Neural progenitor cell (in vitro differentiated cells): Measurements from ENCODE around the gene FBXL19. TPM values are rescaled to one million over a fixed set of nuclear protein-coding genes. Genes with fewer than 3 reads are reported as not detected.

ENCODE experiments used
- DNase-seq: peaks from one replicate; pipeline ENCODE4 v3.0.0-alpha.2; 2016; ENCODE audit warnings: low spot score
- H2AFZ ChIP-seq: fragments of 200-600 bp; sonication (generic); replicated peaks from 2 replicates; pipeline ENCODE4 v1.6.1; 2016; ENCODE audit warnings: antibody characterized with exemption
- H3F3A ChIP-seq: fragments of 200-600 bp; sonication (generic); 2 replicates; pipeline ENCODE4 v1.6.1; 2016; ENCODE audit warnings: antibody characterized with exemption, low read depth
- H3K27ac ChIP-seq: fragments of 200-600 bp; sonication (generic); 2 replicates; pipeline ENCODE4 v1.5.1; 2016; ENCODE audit warnings: mild to moderate bottlenecking
- H3K27me3 ChIP-seq: fragments of 200-600 bp; sonication (generic); 2 replicates; pipeline ENCODE4 v1.6.1; 2016; ENCODE audit warnings: mild to moderate bottlenecking, moderate library complexity
- H3K36me3 ChIP-seq: fragments of 200-600 bp; sonication (generic); 2 replicates; pipeline ENCODE4 v1.5.1; 2016
- H3K4me1 ChIP-seq: fragments of 200-600 bp; sonication (generic); 2 replicates; pipeline ENCODE4 v1.6.1; 2016; ENCODE audit warnings: mixed run types
- H3K4me2 ChIP-seq: fragments of 200-600 bp; sonication (generic); 2 replicates; pipeline ENCODE4 v1.6.1; 2016
- H3K4me3 ChIP-seq: fragments of 200-600 bp; sonication (generic); 2 replicates; pipeline ENCODE4 v1.5.1; 2016
- H3K79me2 ChIP-seq: fragments of 200-600 bp; sonication (generic); 2 replicates; pipeline ENCODE4 v1.6.1; 2016; ENCODE audit warnings: low read depth
- H3K9ac ChIP-seq: fragments of 200-600 bp; sonication (generic); 2 replicates; pipeline ENCODE4 v1.6.1; 2016
- H3K9me3 ChIP-seq: fragments of 200-600 bp; sonication (generic); 2 replicates; pipeline ENCODE4 v1.5.1; 2016; ENCODE audit warnings: low read depth
- H4K20me1 ChIP-seq: fragments of 200-600 bp; sonication (generic); 2 replicates; pipeline ENCODE4 v1.6.1; 2016; ENCODE audit warnings: low read depth
- H3K27ac Mint-ChIP-seq: 3 replicates; pipeline ENCODE4 v1.8.0; 2021; ENCODE audit warnings: mixed read lengths
- H3K27me3 Mint-ChIP-seq: 2 replicates; pipeline ENCODE4 v1.8.0; 2022; ENCODE audit warnings: low read depth, mild to moderate bottlenecking, inconsistent platforms, moderate library complexity, mixed read lengths; ENCODE audit not compliant: insufficient read depth
- H3K36me3 Mint-ChIP-seq: 3 replicates; pipeline ENCODE4 v1.8.0; 2021; ENCODE audit warnings: mixed read lengths
- H3K4me1 Mint-ChIP-seq: 3 replicates; pipeline ENCODE4 v1.8.0; 2021; ENCODE audit warnings: mixed read lengths
- H3K4me3 Mint-ChIP-seq: 3 replicates; pipeline ENCODE4 v1.8.0; 2021; ENCODE audit warnings: mild to moderate bottlenecking, moderate library complexity, mixed read lengths
- H3K9me3 Mint-ChIP-seq: 3 replicates; pipeline ENCODE4 v1.8.0; 2020; ENCODE audit warnings: mixed read lengths
- EZH2 ChIP-seq: fragments of 200-600 bp; sonication (generic); IDR thresholded peaks from 2 replicates; pipeline ENCODE4 v1.6.1; 2017; ENCODE audit warnings: antibody characterized with exemption, mild to moderate bottlenecking, moderate library complexity
- EZH2phosphoT487 ChIP-seq: fragments of 200-600 bp; sonication (generic); IDR thresholded peaks from 2 replicates; pipeline ENCODE4 v1.6.1; 2017; ENCODE audit warnings: antibody characterized with exemption
- total RNA-seq: library from RNA; depleted of rRNA; stranded (reverse); fragments of >200 nt; gene quantifications from 2 replicates; pipeline ENCODE4 v1.2.3, GENCODE V29; 2015; ENCODE audit warnings: low replicate concordance
- TF ChIP-seq, protein P1 (sequence below): fragments of 200-600 bp; sonication (generic); IDR thresholded peaks from 2 replicates; pipeline ENCODE4 v1.5.1; 2017; ENCODE audit warnings: antibody characterized with exemption, mild to moderate bottlenecking

FBXL19 gene
- total RNA-seq, 1 donor from 2014 or later, result 9.2 TPM

DNA sequence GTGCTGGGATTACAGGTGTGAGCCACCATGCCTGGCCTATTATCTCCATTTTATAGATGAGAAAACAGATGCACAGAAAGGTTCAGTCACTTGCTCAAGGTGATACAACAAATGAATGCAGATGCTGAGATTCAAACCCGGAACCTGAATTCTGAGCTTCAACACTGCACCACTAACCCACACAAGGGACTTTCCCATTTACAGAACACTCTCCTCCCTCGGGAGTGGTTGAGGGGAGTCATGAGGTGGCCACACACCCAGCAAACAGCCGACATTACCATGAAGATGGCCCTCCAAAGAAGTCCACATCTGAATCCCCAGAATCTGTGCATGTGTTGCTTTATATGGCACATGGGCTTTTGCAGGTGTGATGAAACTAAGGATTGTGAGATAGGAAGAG is 38.6 kb upstream of the FBXL19 start:
- H4K20me1 ChIP-seq, result peaks cover 2% of the 10 kb centered on the region
- no peaks in the 10 kb centered on the region for H3K79me2 ChIP-seq
- TF ChIP-seq, protein P1, sequence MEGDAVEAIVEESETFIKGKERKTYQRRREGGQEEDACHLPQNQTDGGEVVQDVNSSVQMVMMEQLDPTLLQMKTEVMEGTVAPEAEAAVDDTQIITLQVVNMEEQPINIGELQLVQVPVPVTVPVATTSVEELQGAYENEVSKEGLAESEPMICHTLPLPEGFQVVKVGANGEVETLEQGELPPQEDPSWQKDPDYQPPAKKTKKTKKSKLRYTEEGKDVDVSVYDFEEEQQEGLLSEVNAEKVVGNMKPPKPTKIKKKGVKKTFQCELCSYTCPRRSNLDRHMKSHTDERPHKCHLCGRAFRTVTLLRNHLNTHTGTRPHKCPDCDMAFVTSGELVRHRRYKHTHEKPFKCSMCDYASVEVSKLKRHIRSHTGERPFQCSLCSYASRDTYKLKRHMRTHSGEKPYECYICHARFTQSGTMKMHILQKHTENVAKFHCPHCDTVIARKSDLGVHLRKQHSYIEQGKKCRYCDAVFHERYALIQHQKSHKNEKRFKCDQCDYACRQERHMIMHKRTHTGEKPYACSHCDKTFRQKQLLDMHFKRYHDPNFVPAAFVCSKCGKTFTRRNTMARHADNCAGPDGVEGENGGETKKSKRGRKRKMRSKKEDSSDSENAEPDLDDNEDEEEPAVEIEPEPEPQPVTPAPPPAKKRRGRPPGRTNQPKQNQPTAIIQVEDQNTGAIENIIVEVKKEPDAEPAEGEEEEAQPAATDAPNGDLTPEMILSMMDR, result no peak
- TF ChIP-seq EZH2phosphoT487, result no peak
- TF ChIP-seq EZH2, result no peak
- H3K36me3 ChIP-seq, result no peaks in the 10 kb centered on the region
- H3K27me3 Mint-ChIP-seq, result peaks cover 4% of the 10 kb centered on the region
- no peak overlapping the region for H3K4me3 Mint-ChIP-seq
- no peaks in the 10 kb centered on the region for H3K9me3 ChIP-seq
- no peak overlapping the region for H3K27ac Mint-ChIP-seq
- H2AFZ ChIP-seq, result no peak overlapping the region
- no peaks in the 10 kb centered on the region for H3K27me3 ChIP-seq
- H3K4me3 ChIP-seq, result no peak overlapping the region
- H3F3A ChIP-seq, result no peaks in the 10 kb centered on the region
- peaks cover 19% of the 10 kb centered on the region for H3K36me3 Mint-ChIP-seq
- H3K4me1 Mint-ChIP-seq, result peaks cover 21% of the 10 kb centered on the region
- DNase-seq, result no peak
- no peaks in the 10 kb centered on the region for H3K9me3 Mint-ChIP-seq
- H3K4me1 ChIP-seq, result no peaks in the 10 kb centered on the region
- no peak overlapping the region for H3K4me2 ChIP-seq
- H3K9ac ChIP-seq, result no peak overlapping the region
- no peak overlapping the region for H3K27ac ChIP-seq

DNA sequence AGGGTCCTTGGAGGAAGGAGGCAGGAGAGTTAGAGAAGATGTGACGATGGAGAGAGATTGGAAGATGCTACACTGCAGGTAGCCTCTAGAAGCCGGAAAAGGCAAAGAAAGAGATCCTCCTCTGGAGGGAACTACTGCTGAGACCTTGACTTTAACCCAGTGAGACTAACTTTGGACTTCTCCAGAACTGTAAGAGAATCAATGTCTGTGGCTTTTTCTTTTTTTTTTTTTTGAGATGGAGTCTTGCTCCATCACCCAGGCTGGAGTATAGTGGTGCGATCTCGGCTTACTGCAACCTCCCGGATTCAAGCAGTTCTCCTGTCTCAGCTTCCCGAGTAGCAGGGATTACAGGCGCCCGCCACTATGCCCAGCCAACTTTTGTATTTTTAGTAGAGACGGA is 38.2 kb upstream of the FBXL19 start:
- no peak overlapping the region for H2AFZ ChIP-seq
- no peaks in the 10 kb centered on the region for H3K9me3 ChIP-seq
- H3K9ac ChIP-seq, result no peak overlapping the region
- no peak for DNase-seq
- Mint-ChIP-seq H3K9me3 (no peaks in the 10 kb centered on the region), H3K4me1 (peaks cover 21% of the 10 kb centered on the region), H3K27ac (no peak overlapping the region), H3K36me3 (peaks cover 20% of the 10 kb centered on the region), H3K27me3 (peaks cover 4% of the 10 kb centered on the region), H3K4me3 (no peak overlapping the region)
- no peaks in the 10 kb centered on the region for H3K27me3 ChIP-seq
- no peaks in the 10 kb centered on the region for H3K36me3 ChIP-seq
- H3K4me2 ChIP-seq, result no peak overlapping the region
- no peak overlapping the region for H3K27ac ChIP-seq
- H3K79me2 ChIP-seq, result no peaks in the 10 kb centered on the region
- no peaks in the 10 kb centered on the region for H3K4me1 ChIP-seq
- peaks cover 2% of the 10 kb centered on the region for H4K20me1 ChIP-seq
- no peak overlapping the region for H3K4me3 ChIP-seq
- TF ChIP-seq EZH2phosphoT487 (no peak), EZH2 (no peak)
- TF ChIP-seq, protein P1, result no peak
- H3F3A ChIP-seq, result no peaks in the 10 kb centered on the region

DNA sequence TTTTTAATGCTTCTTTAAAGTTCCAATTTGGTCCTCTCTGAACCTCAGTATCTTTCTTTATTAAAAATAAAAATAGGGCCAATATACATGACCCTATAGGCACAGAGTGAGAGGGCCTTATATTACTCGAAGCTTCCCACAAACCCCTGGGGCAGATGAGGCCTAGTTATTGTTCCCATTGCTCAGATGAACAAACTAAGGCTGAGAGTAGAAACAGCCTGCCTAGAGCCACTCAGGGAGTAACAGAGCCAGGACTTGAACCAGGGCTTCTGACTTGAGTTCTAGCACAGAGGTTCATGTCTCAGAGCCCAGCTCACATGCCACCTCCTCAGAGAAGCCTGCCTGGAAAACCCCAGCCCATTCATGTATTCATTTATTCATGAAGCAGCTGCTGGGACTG is 37.2 kb upstream of the FBXL19 start:
- Histone ChIP-seq H2AFZ (no peak overlapping the region), H3F3A (no peaks in the 10 kb centered on the region), H3K27me3 (no peaks in the 10 kb centered on the region), H3K9ac (no peak overlapping the region), H3K27ac (no peak overlapping the region), H3K9me3 (no peaks in the 10 kb centered on the region), H3K4me2 (no peak overlapping the region), H4K20me1 (peaks cover 2% of the 10 kb centered on the region), H3K4me1 (no peaks in the 10 kb centered on the region), H3K79me2 (no peaks in the 10 kb centered on the region), H3K36me3 (no peaks in the 10 kb centered on the region), H3K4me3 (no peak overlapping the region)
- Mint-ChIP-seq H3K4me1 (peaks cover 17% of the 10 kb centered on the region), H3K27me3 (peaks cover 4% of the 10 kb centered on the region), H3K4me3 (no peak overlapping the region), H3K36me3 (peaks cover 20% of the 10 kb centered on the region), H3K27ac (no peak overlapping the region), H3K9me3 (no peaks in the 10 kb centered on the region)
- DNase-seq, result no peak
- no peak for TF ChIP-seq EZH2phosphoT487
- no peak for TF ChIP-seq EZH2
- TF ChIP-seq, protein P1, result no peak
